GM21717 (cell line): ENCODE measurements around the gene CAMTA1.

Experiments used
- ATAC-seq: cut with Tn5 transposase; IDR thresholded peaks from one replicate; pipeline ENCODE4 v1.9.1; 2021; ENCODE audit warnings: mild to moderate bottlenecking, moderate library complexity; ENCODE audit not compliant: unreplicated experiment

CAMTA1 gene

DNA sequence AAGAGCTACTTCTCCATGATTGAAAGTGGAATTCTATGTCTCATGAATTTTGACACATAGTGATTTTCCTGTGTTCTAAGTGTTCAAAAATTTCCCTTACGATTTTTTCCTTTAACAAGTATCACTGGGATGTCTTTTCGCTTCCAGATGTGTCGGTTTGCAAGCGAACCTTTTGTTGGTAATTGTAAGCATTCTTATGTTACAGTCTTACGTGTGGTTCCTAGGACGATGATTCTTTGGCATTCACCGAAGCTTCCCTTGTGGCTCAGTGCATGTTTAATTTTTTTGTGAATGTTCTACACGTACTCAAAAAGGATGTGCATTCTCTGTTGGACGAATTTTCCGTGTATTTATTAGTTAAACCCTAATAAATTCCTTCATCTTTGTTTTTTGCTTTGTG, 211.6 kb downstream of the CAMTA1 start:
- no peak for ATAC-seq

DNA sequence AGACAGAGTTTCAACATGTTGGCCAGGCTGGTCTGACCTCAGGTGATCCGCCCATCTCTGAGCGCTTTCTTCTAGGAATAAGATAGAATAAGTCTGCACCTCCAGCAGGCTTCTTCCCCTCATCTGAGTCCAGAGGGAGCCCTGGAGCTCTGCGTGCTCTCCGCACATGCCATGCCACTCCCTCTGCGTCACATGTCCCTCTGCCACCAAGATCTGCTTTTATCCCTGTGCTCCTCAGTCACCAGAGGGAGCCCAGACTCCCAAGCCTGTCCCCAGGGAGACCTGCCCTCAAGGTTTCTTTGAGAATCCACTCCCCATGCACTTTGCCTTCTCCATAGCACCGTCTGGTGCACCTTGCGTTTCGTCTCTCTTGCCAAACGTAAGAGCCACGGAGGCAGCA, 213.0 kb downstream of the CAMTA1 start:
- no peak for ATAC-seq

DNA sequence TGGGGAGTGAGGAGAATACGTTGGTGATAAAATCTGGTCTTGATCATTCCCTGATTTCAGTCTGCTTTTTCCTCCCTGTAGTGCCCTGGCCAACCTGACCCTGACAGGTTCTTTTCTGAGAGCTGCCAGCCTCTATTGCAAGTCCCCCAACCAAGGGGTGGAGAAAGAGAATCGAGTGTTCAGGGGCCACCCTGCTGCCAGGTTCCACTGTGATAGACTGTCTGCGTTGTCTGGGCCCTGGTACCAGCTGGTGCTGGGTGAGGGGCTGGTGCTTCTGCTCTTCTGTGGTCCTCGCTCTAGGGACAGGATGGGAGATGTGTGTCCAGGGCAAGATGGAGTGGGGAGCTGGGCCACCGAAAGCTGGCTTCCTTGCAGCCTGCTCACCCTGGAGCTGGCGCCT, 214.6 kb downstream of the CAMTA1 start:
- no peak for ATAC-seq

DNA sequence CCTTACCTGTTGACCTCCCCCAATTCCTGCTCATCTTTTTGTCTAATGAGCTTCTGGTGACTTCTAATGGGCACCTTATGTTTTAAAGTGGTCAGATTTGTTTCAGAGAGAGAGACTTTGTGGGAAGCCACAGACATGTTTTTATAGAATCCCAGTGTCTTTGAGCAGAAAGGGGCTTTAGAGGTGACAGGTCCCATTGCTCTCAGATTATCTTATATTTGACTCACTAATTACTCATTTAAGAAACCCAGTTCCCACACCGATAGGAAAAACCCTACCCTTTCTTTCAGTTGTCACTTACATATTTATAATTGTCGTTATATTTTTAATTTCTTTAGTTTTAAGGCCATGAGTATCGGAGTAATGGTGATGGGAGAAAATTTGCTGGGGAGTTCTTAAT, 215.5 kb downstream of the CAMTA1 start:
- ATAC-seq = no peak

DNA sequence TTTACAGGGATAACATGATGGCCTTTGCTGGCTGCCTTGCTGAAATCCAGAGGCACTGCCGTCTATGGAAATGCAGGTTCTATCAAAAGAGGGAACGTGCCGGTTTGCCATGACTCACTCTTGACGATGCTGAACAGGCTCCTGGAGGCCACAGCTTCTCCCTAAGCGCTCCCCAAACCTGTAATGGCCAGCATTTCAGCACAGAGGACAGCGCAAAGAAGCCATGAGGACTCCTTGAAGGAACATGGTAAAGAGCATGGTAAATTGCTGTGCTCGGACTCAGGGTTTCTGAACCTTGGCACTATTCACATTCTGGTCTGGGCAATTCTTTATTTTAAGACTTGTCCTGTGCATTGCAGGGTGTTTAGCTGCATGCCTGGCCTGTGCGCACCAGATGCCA, 217.5 kb downstream of the CAMTA1 start:
- no peak for ATAC-seq

DNA sequence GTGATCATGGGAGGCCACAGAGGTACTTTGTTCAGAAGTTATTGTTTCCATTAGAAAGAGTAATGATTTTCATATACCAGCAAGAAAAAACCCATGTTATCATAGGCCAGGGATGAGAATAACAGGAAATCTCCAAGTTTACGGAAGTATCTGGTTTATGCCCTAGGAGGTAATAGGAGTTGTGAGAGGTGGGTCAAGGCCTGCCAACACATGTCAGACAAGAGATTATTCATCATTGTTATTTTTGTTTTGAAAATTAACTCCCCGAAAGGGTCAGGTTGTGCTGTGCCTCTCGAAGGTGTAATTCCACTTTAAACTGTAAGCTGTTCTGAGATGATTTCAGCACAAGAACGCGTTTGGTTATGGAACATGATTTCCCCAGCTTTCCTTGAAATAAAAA, 218.4 kb downstream of the CAMTA1 start:
- no peak for ATAC-seq

DNA sequence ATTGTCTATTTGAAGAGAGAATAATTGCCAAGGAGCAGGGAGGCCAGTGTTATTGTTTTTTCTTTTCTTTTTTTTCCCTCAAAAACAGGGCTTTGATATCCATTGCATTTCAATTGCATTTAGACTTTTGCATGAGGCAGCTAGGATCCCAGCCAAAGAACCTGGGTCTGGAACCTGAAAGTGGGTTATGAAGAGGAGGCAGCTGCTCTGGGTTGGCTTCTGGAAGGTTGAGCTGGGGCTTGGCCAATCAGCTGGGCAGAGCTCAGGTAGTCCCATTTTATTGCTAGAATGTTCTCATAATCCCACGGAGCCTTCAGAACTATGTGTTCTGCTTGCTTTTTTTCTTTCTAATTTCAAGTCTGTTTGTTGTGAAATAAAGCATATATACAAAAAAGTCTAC, 218.9 kb downstream of the CAMTA1 start:
- ATAC-seq = no peak

DNA sequence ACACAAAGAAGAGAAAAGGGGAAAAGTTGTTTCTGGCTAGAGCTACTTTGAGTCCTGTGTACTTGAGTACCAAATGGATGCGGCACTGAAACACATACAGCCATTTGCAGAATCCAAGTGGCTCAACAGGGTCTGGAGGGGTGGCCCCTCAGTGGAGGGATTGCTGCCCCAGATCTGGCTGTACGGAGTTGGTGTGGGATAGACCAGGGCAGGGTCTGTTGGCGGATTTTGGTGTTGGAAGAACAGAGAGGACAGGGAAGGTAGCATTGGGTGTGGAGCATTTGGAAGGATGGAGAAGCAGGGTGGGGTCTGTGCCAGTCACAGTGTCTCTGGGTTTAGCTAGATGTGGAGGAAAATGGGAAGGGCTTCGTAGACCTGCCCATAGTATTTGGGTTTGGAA, 220.5 kb downstream of the CAMTA1 start:
- ATAC-seq = no peak

DNA sequence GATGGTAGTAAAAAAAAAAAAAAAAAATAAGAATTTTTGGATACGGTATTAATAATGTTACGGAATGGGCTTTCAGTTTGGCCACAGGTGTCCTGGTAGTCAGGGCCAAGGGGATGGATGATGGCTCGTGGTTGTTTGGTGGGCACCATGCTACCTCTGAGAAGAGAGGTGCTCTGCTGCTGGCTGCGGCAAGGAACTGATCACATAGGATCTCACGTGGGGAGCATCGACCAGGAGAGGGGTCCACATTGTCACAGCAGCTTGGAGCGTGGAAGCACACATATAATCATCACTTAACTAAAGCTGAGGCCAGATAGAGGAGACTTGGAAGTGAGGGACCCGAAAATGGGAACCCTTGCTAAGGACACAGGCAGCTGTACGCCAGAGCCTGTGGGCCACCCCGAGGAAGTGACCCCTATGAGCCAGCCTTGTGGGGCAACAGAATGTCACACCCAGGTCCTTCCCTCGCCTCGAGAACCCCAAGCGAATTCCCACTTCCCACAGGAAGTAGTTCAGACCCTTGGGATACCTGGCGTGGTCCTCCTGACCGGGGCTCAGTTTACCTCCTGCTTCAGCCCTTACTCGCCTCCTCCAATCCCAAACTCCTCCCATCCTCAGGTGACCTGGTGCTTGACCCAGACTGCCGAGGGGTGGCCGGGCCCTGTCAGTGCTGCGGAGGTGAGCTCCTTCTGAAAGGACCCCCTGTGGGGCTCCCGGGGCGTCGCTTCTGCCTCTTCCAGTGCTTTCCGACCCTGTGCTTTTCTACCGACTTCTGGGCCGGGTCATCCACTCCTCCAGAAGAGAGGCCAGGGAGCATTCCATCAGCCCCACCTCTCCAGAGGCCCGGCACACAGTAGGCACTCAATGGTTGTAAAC, 222.0 kb downstream of the CAMTA1 start:
- ATAC-seq = no peak

DNA sequence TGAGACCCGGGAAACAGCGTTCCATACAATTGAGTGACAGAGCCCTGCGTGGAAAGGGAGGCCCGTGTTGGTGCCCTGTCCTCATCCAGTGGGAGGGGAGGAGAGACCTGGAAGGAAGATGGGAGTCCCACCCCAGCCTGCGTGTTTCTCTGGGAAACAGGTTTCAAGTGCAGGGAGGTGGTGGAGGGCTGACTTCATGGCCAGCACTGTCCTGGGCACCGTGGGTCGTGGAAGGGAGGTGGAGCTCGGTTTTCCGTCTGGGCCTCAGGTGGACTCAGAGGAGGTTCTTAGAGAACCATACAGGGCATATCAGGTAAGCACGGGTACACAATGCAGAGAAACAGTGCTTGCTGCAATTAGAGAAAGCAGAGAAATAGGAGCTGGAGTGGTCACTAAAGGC, 222.6 kb downstream of the CAMTA1 start:
- ATAC-seq = no peak

DNA sequence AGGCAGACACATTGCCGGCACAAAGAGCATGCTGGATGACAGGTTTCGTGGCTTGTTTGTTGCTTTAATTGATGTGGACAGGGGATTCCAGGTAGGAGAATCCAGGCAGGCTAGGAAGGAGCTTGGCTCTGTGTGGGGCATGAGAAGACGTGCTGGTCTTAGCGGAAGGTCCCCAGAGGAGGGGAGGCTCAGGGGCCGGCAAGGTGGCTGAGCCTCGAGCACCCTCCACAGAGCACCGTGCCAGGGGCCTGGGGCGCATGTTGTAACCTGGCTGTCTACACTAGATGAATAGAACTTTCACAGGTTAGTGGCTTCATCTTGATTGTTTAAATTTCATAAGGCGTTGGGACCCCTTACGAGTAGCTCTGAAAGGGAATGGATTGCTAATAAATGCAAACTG, 223.1 kb downstream of the CAMTA1 start:
- ATAC-seq = no peak

DNA sequence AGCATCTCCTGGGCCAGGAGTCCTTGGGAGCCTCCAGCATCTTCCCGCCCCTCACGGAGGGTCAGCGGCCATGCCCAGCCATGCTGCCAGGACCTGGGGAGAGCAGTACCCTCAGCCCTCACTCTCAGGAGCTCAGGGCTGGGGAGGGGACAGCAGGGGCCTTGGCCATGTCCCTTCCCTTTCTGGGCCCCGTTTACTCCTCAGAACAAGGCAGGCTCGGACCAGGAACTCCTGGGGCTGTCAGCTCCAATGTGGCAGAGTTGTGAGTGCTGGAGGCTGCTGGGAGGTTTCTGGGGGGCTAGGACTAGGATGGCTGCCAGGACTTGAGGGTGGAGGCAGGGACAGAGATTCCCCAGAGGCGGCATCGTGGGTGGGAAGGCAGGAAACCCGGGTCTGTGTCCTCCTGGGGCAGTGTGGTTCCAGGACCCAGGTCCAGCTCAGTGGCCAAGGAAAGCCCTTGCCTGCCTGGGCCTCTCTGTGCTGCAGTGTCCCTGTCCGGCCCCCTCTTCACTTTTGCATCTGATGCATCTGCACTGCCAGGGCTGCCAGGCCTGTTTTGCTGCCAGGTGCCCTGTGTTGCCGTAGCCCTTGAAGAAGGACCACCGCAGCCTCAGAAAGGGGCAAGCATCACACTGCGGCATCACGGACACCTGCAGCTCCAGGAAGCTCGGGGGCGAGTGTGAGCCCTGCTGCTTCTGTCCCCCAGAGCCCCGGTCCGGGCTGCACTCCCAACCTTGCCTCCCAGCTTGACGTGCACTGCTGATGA, 223.9 kb downstream of the CAMTA1 start:
- ATAC-seq = no peak

DNA sequence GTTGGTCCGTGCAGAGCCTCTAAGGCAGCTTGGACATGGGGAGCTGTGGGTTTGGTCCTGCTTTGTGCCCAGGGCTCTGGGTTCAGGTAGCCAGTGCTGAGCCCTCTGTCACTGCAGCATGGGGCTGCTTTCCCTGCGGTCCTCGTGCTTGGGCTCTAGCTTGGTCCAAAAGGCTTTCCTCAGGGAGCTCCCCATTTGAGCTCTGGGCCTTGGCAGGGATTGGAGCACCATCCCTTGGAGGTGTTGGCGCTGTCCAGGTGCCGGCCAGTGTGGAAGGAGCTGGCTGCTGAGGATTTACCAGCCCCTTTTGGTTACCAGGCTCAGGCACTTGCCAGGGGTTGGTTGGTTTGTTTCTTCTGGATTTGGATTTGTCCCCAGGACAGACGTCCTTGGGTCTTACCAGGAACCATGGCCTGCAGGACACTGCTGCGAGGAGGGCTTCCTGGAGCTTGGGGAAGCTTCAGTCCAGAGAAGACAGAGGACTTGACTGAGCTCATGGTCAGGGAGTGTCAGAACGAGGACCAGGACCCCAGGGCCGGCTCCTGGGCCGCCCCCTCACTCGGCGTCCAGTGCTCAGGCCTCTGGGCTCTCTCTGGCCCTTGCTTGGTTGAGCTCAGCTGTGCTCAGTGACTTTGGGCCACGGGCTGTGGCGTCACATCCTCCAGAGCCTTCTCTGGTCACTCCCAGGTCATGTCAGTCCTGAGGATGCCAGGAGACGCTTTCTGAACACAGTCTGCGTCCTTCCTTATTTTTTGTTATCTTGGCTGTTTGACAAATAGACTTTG, 224.7 kb downstream of the CAMTA1 start:
- ATAC-seq = no peak

DNA sequence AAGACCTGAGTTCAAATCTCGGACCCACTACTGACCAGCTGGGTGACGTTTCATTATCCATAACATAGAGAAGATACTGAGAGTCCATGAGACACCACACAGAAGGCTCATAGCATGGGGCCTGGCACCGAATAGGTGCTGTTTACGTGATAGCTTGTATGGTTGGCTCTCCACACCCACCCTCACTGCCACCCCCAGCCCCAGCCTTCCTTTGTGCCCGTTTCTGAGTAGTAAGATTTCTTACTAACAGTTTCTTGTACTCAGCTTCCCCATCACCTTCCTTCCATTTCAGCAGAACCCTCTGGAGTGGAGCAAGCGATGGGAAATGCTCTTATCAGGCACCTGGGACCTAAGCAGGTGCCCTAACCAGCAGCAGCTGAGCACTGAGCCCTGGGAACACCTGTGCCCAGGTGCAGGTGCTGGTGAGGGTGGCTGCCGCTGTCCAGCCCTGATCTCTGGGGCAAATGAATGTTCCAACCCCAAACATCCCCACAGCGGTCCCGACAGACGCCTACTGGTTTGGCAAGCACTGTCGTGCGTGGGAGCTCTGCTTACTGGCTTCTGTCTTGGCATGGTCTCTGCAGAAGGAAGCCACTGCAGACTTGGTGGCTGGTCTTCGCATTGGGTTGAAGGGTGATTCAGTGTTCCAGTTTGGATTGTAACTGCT, 225.4 kb downstream of the CAMTA1 start:
- ATAC-seq = no peak

DNA sequence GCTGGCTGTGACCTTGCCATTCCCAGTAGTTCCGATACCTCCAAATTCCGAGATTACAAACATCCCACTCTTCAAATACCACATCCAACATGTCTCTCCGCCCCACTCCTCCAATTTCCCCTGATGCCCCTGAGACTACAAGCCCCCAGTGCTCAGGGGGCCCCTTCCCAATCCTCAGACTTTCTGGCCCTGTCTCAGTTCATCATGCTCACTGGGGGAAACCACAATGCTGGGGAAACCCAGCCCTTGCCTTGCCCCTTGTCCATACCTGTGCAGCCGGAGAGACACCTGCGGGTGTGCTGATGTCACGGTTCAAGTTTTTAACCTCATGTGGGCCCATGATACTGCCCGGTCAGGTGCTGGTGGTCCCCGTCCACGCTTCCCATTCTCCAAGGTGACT, 226.6 kb downstream of the CAMTA1 start:
- ATAC-seq = no peak

DNA sequence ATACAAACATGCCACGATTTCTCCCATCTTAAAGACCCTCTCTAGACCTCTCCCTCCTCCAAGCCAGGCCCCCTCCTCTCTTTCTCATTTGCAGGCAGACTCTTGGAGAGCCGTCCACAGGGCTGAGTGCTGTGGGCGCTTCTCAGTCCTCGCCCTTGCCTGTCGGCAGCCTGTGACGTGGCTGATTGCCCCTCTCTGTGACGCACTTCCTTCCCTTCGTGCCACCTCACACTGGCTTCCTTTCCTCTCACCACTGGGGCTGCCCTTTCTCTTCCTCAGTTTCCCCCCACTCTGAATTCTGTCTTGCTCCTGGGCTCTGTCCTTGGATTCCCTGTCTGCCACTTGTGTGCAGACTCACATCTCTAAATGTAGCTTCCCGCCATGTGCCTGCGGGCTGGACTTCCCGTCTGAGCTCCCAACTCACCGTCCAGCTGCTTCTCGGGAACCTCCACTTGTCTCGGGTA, 227.2 kb downstream of the CAMTA1 start:
- no peak for ATAC-seq

DNA sequence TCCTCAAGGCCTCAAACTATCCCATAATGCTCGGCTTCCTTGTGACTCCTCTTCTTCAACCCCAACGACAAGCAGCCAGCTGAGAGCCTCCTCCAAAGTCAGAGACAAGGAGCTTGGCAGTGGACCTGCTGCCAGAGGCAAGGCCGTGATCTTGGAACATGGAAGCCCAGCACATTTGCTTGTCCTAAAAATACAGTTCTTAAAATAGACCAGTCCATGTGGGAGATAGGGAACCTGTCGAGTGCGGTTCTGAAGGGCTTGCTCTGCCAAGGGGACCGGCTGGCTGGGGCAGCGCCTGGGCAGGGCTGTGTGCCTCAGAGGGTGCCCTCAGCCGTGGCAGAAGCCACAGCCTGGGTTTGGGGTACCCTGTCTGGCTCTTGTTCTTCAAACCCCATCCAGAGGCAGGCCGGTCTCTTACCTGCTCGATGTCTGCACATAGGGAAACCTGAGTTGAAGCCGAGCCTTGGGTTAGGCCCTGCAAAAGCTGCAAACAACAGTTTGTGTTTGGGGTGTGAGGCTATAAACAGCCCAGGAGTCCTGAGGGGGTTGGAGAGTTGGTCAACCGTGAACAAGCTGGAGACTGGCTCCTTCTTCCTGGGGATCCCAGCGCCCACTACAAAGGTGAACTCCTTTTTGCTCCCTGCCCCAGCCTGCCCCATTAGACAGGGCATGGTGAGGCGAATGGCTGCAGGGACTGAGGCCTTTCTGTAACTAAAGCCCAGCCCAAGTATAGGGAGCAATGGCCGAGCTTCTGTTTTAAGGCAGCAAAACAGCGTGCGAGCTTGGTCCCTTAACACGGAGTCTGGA, 228.8 kb downstream of the CAMTA1 start:
- ATAC-seq = no peak

DNA sequence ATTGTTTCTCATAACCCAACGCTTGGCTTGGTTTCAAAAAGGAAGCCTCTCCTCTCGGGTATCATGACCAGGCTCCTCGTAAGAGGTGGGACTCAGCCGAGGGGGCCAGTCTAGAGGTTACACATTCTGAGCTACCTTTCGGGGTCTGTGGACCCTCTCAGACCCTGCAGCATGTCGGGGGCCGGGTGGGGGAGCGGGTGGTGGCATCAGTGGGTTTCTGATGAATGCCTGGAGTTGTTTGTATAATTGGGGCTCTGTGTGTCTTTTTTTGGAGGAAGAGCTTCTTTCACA, 229.3 kb downstream of the CAMTA1 start:
- ATAC-seq = no peak

DNA sequence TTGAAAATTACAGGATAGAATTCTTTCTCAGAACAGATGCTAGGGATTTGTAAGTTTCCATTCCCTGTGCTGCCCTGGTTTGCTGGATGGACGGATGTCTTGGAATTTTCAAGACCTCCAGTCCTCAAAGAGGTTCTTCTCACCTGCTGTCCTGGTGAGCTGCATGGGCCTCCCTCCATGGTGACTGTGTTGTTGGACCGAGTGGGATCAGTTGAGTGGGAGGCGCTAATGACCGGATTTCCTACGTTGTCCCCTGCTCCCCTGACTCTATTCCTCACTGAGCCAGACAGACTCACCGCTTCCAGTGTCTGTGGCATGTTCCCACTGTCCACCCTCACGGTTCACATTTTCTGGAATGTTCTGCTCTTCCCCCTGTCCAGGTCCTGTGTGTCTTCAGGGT, 229.8 kb downstream of the CAMTA1 start:
- ATAC-seq = no peak

DNA sequence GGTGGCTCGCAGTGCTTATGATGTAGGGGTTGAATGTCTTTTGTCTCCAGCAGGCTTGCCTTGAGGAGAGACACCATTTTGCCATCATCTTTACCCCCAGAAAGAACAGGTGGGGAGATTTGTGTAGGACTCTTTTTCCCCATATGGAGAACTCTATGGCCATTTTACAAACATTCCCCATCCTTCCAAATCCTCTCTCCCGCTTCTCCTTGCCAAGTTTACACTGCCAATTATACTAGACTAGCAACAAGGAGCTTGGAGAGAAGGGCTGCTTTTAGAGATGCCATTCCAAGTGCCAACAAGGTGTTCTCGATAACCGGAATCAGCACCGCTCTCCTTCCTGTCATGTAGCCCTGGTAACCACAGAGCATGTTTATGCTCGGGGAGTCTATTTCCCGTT, 233.1 kb downstream of the CAMTA1 start:
- no peak for ATAC-seq
